Skeletal muscle tissue (tissue), 4 donors: Measurements from ENCODE around the gene NOXA1. TPM values are rescaled to one million over a fixed set of nuclear protein-coding genes. Genes with fewer than 3 reads are reported as not detected.

Experiments used
- H3K27ac ChIP-seq: one replicate; pipeline ENCODE4 v1.7.0; 2013; ENCODE audit warnings: mild to moderate bottlenecking, low read depth, low read length, inconsistent platforms
- H3K27me3 ChIP-seq, 3 donors: one replicate each; pipeline ENCODE4 v1.7.0; 2013; ENCODE audit warnings: low read length in 3 of 3; ENCODE audit not compliant: control insufficient read depth in 3 of 3, insufficient read depth in 3 of 3
- H3K36me3 ChIP-seq, 3 donors: one replicate each; pipeline ENCODE4 v1.7.0; 2013; ENCODE audit warnings: low read length in 3 of 3; ENCODE audit not compliant: control insufficient read depth in 3 of 3, insufficient read depth in 3 of 3
- H3K4me1 ChIP-seq, 3 donors: one replicate each; pipeline ENCODE4 v1.7.0; 2013; ENCODE audit warnings: low read length in 3 of 3, mild to moderate bottlenecking in 3 of 3; ENCODE audit not compliant: control insufficient read depth in 3 of 3, insufficient read depth in 3 of 3
- H3K4me3 ChIP-seq, 3 donors: one replicate each; pipeline ENCODE4 v1.7.0; 2013; ENCODE audit warnings: low read length in 3 of 3
- H3K9ac ChIP-seq, 3 donors: one replicate each; pipeline ENCODE4 v1.7.0; 2013; ENCODE audit warnings: low read length in 3 of 3, mild to moderate bottlenecking in 3 of 3, moderate library complexity in 2 of 3, low read depth in 1 of 3
- H3K9me3 ChIP-seq, 3 donors: one replicate each; pipeline ENCODE4 v1.7.0; 2013; ENCODE audit warnings: low read length in 3 of 3; ENCODE audit not compliant: control insufficient read depth in 3 of 3
- total RNA-seq: library from RNA; depleted of rRNA; stranded (reverse); fragments of >200 nt; gene quantifications from one replicate; pipeline ENCODE4 v1.2.3, GENCODE V29; 2014
- donor health status: Osteomylitis.

The NOXA1 gene
- total RNA-seq, 1 donor from 2014 or later, result 0.52 TPM

DNA sequence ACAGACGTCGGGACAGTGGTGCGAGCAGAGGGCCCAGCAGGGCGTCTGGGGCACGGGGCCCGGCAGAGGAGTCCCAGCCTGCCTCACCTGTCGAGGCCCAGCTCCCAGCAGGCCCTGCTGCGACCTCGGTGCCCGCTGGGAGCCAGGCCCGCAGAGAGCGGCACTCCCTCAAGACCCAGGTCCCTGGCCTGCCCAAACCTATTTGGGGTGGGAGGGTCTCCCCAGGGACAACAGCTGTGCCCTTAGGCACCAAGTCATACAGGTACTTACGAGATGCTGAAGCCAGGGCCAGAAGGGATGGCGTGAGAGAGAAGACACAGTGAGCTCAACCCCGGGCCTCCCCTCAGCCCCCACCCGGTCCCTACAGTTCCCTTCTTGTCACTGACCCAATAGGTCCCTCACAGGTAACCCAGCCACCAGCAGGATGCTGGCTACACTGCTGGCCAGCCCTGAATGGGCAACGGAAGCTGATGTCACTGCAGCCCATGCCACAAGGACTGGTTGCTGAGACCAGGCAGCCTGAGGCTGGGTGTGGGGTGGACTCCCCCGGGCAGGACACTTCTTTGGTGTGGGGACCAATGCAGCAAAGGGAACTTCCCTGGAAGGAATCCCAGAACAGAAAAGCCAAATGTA, 32.3 kb downstream of the NOXA1 start:
- H3K9me3 ChIP-seq, result no peaks in the 10 kb centered on the region
- H3K9ac ChIP-seq, result no peak overlapping the region
- H3K27me3 ChIP-seq, result no peaks in the 10 kb centered on the region
- peaks cover 2 to 8% (median 7%) of the 10 kb centered on the region in 3 donors for H3K36me3 ChIP-seq
- peaks cover 6 to 32% (median 20%) of the 10 kb centered on the region in 3 donors for H3K4me1 ChIP-seq
- H3K27ac ChIP-seq, result no peak overlapping the region
- H3K4me3 ChIP-seq, result no peak overlapping the region

DNA sequence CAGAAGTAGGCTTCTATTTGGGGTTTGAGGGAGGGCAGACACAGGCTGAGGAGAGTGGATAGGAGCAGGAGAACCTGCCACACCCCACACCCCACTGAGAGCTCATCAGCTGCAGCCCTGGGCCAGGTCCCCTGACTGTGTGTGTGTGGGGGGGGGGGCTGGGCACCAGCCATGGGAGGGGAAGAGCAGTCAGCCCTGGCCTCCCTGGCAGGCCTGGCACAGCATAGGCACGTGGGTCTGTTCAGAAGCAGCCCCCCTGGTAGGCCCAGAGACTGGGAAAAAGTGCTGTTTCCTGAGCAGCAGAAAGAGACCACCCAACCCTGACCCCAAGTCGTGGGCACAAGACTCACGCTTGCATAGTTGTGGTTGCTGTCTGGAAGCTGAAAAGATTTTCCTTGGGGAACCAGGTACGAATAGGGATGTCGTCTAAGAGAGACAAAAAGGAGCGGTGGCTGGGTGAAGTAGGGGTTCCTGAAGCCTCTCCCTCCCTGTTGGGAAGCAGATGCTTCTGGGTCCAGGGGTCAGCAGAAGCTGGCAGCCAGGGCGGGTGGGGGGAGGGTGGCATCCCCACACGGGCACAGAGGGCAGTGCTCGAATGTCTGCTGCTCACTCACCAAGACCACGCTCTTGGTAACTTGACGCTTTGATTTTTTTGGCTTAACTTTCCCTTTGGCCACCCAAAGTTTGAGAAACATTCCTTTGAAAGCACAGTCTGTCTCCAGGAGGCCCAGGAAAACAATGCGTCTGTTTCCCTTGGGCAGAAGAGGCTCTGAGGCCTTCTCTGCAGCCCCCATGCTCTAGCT, 33.1 kb downstream of the NOXA1 start:
- Histone ChIP-seq H3K27me3 (no peaks in the 10 kb centered on the region), H3K4me3 (no peak overlapping the region), H3K9ac (no peak overlapping the region), H3K4me1 (peaks cover 6 to 32% (median 20%) of the 10 kb centered on the region in 3 donors), H3K27ac (no peak overlapping the region), H3K9me3 (no peaks in the 10 kb centered on the region), H3K36me3 (peaks cover 2 to 14% (median 11%) of the 10 kb centered on the region in 3 donors)

DNA sequence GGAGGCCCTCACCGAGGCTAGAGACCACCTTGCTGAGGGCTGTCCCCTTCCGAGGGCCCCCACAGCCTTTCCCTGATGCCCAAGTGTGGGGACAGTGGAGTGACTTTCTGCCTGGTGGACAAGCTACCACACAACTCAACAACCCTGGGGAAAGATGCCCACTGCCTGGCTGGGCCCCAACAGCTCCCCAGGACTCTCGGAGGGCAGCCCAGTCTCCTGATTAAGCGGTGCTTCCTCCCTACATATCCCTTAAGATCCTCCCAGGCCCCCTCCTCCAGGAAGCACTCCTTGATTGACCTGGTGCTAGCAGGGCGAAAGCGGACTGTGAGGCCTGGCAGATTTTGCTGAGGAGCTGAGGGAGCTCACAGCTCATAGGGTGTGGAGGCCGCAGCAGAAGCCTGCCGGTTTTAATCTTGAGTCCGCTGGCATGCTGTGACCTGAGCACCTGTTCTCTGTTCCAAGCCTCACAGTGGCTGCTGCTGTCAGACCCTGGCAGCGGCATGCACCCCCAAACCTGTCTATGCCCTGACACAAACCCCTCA, 33.7 kb downstream of the NOXA1 start:
- Histone ChIP-seq H3K4me3 (no peak overlapping the region), H3K27me3 (no peaks in the 10 kb centered on the region), H3K27ac (no peak overlapping the region), H3K9ac (no peak overlapping the region), H3K4me1 (peaks cover 6 to 32% (median 20%) of the 10 kb centered on the region in 3 donors), H3K9me3 (no peaks in the 10 kb centered on the region), H3K36me3 (peaks cover 2 to 14% (median 11%) of the 10 kb centered on the region in 3 donors)

DNA sequence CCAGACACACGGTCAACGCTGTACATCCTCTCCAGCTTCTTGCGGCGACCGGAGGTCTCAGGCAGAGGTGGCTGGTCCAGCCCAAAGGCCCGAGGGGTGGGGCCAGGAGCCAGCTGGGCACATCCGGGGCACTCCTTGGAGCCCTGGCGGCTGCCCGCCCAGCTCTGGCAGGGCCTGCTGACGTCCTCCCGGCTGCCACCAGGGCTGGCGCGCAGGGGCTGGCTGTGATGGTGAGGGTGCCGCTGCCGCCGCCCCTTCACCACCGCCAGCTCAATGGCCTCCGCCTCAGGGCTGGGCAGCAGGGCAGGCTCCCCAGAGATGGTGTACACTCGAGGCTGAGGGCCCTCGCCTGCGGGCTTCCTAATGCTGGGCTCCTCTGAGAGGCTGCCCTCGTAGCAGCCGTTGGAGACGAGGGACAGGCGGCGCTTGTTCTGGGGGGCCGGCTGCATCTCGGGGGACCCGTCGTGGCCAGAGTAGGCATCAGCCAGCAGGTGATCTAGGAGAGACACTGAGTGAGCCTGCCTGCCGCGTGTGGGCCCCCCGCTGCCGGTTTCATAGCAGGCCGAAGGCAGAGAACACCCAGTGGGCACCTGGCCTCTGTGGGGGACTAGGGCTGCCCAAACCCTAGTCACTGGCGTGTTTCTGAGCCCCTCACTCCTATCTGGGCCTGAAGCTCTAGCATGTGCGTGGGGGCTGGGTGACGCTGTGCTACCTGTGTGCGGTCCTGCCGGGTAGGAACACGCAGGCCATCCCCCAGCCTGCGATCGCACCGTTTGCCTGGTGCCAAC, 34.4 kb downstream of the NOXA1 start:
- H3K27ac ChIP-seq, result no peak overlapping the region
- peak overlapping the region in 1 of 3 donors; percentile 70 for H3K9ac ChIP-seq
- no peak overlapping the region for H3K4me3 ChIP-seq
- H3K27me3 ChIP-seq, result no peaks in the 10 kb centered on the region
- H3K36me3 ChIP-seq, result peaks cover 2 to 14% (median 11%) of the 10 kb centered on the region in 3 donors
- H3K4me1 ChIP-seq, result peaks cover 6 to 32% (median 20%) of the 10 kb centered on the region in 3 donors
- no peaks in the 10 kb centered on the region for H3K9me3 ChIP-seq

DNA sequence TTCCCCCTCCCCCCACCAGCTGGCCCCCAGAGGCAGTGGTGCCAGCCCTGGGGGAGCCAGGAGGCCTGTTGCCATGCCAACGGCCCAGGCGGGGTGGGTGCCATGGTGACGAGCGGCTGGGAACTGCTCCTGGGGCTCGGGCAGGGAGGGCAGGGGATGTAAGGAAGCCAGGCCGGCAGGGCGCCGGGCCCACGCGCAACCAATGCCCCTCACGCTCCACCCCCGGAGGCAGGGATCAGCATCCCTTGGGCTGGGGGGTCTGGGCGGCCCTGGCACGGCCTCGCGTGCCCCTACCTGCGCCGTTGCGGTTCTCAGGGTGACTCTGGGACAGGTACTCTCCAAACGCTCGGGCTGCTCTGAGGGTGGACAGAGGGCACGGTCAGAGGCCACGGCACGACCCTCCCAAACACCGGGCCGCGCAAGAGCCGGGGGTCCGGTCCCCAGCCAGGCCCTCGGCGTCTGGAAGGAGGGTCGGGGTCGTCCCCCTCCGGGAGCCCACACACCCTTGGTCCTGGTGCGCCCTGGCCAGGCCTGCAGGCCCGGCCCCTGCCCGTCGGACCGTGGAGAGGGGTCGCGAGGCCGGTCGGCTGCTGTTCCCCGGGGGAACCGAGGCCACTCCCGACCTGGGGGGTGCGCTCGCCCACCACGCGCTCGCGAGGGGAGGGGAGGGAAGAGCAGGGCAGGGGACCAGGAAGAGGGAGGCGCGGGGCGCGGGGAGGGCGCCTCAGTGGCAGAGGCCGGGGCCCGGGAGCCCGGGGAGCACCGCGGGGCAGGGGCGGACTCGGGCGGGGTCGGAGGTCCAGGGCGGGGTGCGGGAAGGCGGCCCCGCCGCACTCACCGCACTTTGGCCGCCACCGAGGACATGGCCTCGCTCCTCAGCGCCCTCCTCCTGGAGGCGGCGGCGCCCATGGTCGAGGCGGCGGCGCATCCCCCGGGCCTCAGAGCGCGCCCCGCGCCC, 35.3 kb downstream of the NOXA1 start:
- Histone ChIP-seq H3K9me3 (no peaks in the 10 kb centered on the region), H3K4me1 (peaks cover 6 to 32% (median 20%) of the 10 kb centered on the region in 3 donors), H3K4me3 (peak overlapping the region; percentile 30 to 58 (median 58)), H3K36me3 (peaks cover 3 to 19% (median 13%) of the 10 kb centered on the region in 3 donors), H3K9ac (peak overlapping the region in 2 of 3 donors; percentile 53 to 70), H3K27ac (no peak overlapping the region), H3K27me3 (no peaks in the 10 kb centered on the region)

DNA sequence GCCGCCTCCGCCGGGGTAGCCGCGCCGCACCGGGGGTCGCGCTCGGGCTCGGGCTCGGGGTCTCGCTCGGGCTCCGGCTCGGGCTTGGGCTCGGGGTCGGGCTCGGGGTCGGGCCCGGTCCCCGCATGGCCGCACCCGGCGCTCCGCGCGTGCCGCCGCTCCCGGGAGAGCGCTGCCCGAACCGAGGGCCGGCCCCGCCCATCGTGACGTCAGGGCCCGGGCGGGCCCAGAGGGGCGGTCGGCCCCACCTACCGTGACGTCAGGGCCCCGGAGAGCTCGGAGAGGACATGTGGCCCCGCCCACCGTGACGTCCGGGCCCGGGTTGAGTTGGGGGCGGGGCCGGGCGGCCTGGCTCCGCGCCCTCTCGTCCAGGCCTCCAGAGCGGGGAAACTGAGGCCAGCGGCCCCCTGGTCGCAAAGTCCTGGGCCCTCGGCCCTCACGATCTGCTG, 36.0 kb downstream of the NOXA1 start, which contains the start of gene NSMF:
TSS of gene NSMF (minus strand) at position 183 of the 449 bp plus-strand sequence. CDS start 232 bp downstream, outside the sequence.
- Histone ChIP-seq H3K36me3 (peaks cover 3 to 19% (median 13%) of the 10 kb centered on the region in 3 donors), H3K27ac (no peak within 1 kb of the TSS), H3K9me3 (no peaks in the 10 kb centered on the region), H3K9ac (peak within 1 kb of the TSS; percentile 55 to 75 (median 72)), H3K27me3 (no peaks in the 10 kb centered on the region), H3K4me3 (peak within 1 kb of the TSS; percentile 64 to 76 (median 70)), H3K4me1 (peaks cover 6 to 32% (median 20%) of the 10 kb centered on the region in 3 donors)

DNA sequence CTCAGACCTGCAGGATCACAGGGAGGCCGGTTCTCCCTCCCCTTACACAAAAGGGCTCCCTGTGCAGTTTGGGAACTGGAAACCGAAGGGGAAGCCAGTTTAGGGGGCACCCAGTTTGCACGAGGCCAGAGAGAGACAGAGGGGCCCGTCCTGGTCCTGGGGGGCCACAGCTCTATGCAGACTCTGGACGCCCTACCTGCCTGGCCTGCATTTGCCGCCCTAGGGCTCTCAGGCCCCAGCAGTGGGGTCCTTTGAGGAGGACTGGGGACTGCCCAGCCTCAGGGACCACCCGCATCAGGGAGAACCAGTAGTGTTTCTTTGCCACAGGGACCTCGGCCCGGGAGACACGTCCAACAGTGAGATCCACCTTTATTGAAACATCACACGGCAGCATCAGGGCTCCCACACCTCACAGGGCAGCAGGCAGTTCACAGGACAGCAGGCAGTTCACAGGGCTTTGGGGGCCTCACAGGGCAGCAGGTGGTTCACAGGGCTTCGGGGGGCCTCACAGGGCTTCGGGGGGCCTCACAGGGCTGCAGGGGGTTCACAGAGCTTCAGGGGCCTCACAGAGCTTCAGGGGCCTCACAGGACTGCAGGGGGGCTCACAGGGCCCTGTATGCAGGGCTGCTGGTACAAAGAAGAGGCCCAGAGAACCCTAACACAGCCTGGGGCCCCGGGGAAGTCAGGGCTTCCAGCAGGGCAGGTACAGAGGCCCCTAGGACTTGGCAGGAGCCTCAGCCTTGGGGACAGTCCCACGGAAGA, 36.6 kb downstream of the NOXA1 start:
- no peak overlapping the region for H3K27ac ChIP-seq
- peak overlapping the region; percentile 55 to 75 (median 72) for H3K9ac ChIP-seq
- peaks cover 3 to 19% (median 13%) of the 10 kb centered on the region in 3 donors for H3K36me3 ChIP-seq
- H3K4me3 ChIP-seq, result peak overlapping the region; percentile 64 to 76 (median 70)
- no peaks in the 10 kb centered on the region for H3K27me3 ChIP-seq
- no peaks in the 10 kb centered on the region for H3K9me3 ChIP-seq
- H3K4me1 ChIP-seq, result peaks cover 6 to 26% (median 15%) of the 10 kb centered on the region in 3 donors
